GM21526 (cell line): ENCODE results near the gene DPYD.

Experiments used
- ATAC-seq: cut with Tn5 transposase; IDR thresholded peaks from one replicate; pipeline ENCODE4 v1.9.1; 2021; ENCODE audit warnings: moderate library complexity; ENCODE audit not compliant: unreplicated experiment, low FRiP score

DPYD gene

GRCh38 chr1:97907886-97908285, 12.9 kb downstream of the DPYD start:
- no peak for ATAC-seq

GRCh38 chr1:97906567-97907241, 14.1 kb downstream of the DPYD start:
- ATAC-seq: no peak

- ATAC-seq: no peak
These were observed 15.5 kb downstream of the DPYD start for GRCh38 chr1:97905141-97905940.

GRCh38 chr1:97904534-97904933, 16.3 kb downstream of the DPYD start:
- ATAC-seq: no peak

GRCh38 chr1:97903626-97904025, 17.2 kb downstream of the DPYD start:
- ATAC-seq: no peak

- no peak for ATAC-seq
These were observed 18.8 kb downstream of the DPYD start for GRCh38 chr1:97902067-97902466.

- no peak for ATAC-seq
These were observed 19.7 kb downstream of the DPYD start for GRCh38 chr1:97901017-97901658.

GRCh38 chr1:97898948-97899347, 21.9 kb downstream of the DPYD start:
- no peak for ATAC-seq

- no peak for ATAC-seq
These were observed 25.6 kb downstream of the DPYD start for GRCh38 chr1:97895278-97895677.

- no peak for ATAC-seq
These were observed 27.0 kb downstream of the DPYD start for GRCh38 chr1:97893844-97894243.

GRCh38 chr1:97886199-97886598, 34.6 kb downstream of the DPYD start:
- ATAC-seq: no peak

- ATAC-seq: no peak
These were observed 37.0 kb downstream of the DPYD start for GRCh38 chr1:97883823-97884222.

- ATAC-seq: no peak
These were observed 43.5 kb downstream of the DPYD start for GRCh38 chr1:97877307-97877706.

- ATAC-seq: no peak
These were observed 44.8 kb downstream of the DPYD start for GRCh38 chr1:97875996-97876395.

GRCh38 chr1:97870589-97870988, 50.2 kb downstream of the DPYD start:
- ATAC-seq: no peak

- ATAC-seq: no peak
These were observed 51.4 kb downstream of the DPYD start for GRCh38 chr1:97869441-97869840.

- no peak for ATAC-seq
These were observed 53.7 kb downstream of the DPYD start for GRCh38 chr1:97867127-97867526.

- peak; percentile 57 for ATAC-seq
These were observed 56.2 kb downstream of the DPYD start for GRCh38 chr1:97864615-97865014.

GRCh38 chr1:97853221-97853620, 67.6 kb downstream of the DPYD start:
- no peak for ATAC-seq

GRCh38 chr1:97849345-97850340, 71.2 kb downstream of the DPYD start:
- ATAC-seq: no peak
